IMR-90 (cell line): ENCODE data around the gene MPRIP. TPM values are rescaled to one million over a fixed set of nuclear protein-coding genes. Genes with fewer than 3 reads are reported as not detected.

ENCODE experiments used
- ATAC-seq: fragments of 200-7000 bp; cut with Tn5 transposase; 2 replicates; pipeline ENCODE4 v1.9.1; 2020; ENCODE audit warnings: low read depth, mild to moderate bottlenecking, moderate library complexity
- BruUV-seq: library from RNA; stranded (reverse); fragments of 400-500 nt; replicated peaks from 2 replicates; lab custom pipeline; 2021; lab: Mats Ljungman, UMichigan
- CTCF ChIA-PET: fragments of 300-600 bp; formaldehyde crosslinking; extraction: SDS; loops from one replicate; lab custom pipeline; 2021; ENCODE audit warnings: antibody characterized with exemption; lab: Yijun Ruan, JAX
- POLR2A ChIA-PET: fragments of 300-600 bp; sonication (Branson Sonifier 250); formaldehyde crosslinking; loops from one replicate; lab custom pipeline; 2022; ENCODE audit warnings: antibody characterized with exemption; ENCODE audit not compliant: unreplicated experiment; lab: Charles Lee
- DNase-seq: peaks from one replicate; pipeline ENCODE4 v3.0.0; 2013
- H2AFZ ChIP-seq: replicated peaks from 2 replicates; pipeline ENCODE3; 2013; ENCODE audit warnings: low read length, mild to moderate bottlenecking; ENCODE audit not compliant: poor library complexity
- H2AK5ac ChIP-seq: 2 replicates; pipeline ENCODE4 v1.6.1; 2013; ENCODE audit warnings: low read depth, low read length, inconsistent platforms
- H2AK9ac ChIP-seq: replicated peaks from 2 replicates; pipeline ENCODE3; 2013; ENCODE audit warnings: mild to moderate bottlenecking, low read depth, low read length, moderate library complexity; ENCODE audit not compliant: poor library complexity
- H2BK120ac ChIP-seq: 2 replicates; pipeline ENCODE4 v1.6.1; 2013; ENCODE audit warnings: low read depth, low read length, inconsistent platforms
- H2BK15ac ChIP-seq: 3 replicates; pipeline ENCODE4 v1.6.1; 2013; ENCODE audit warnings: low read depth, low read length, inconsistent platforms
- H2BK20ac ChIP-seq: 2 replicates; pipeline ENCODE4 v1.6.1; 2013; ENCODE audit warnings: low read depth, mild to moderate bottlenecking, inconsistent platforms, low read length, moderate library complexity
- H2BK5ac ChIP-seq: 2 replicates; pipeline ENCODE4 v1.6.1; 2013; ENCODE audit warnings: mild to moderate bottlenecking, low read depth, low read length, inconsistent platforms; ENCODE audit not compliant: poor library complexity, severe bottlenecking
- H3K14ac ChIP-seq: replicated peaks from 2 replicates; pipeline ENCODE4 v1.6.1; 2013; ENCODE audit warnings: low read depth, low read length, inconsistent platforms
- H3K18ac ChIP-seq: 2 replicates; pipeline ENCODE4 v1.6.1; 2013; ENCODE audit warnings: low read depth, low read length, control low read depth
- H3K23ac ChIP-seq: 2 replicates; pipeline ENCODE4 v1.6.1; 2013; ENCODE audit warnings: low read depth, low read length, inconsistent platforms
- H3K27ac ChIP-seq: 2 replicates; pipeline ENCODE4 v1.5.1; 2013; ENCODE audit warnings: mild to moderate bottlenecking, control low read depth, low read length; ENCODE audit not compliant: insufficient read depth
- H3K27me3 ChIP-seq: 2 replicates; pipeline ENCODE4 v1.6.1; 2013; ENCODE audit warnings: low read length; ENCODE audit not compliant: control insufficient read depth, insufficient read depth
- H3K36me3 ChIP-seq: 2 replicates; pipeline ENCODE4 v1.6.1; 2013; ENCODE audit warnings: low read length, mixed read lengths; ENCODE audit not compliant: control insufficient read depth, insufficient read depth
- H3K4ac ChIP-seq: 2 replicates; pipeline ENCODE4 v1.6.1; 2013; ENCODE audit warnings: low read depth, low read length, inconsistent platforms
- H3K4me1 ChIP-seq: 2 replicates; pipeline ENCODE4 v1.6.1; 2013; ENCODE audit warnings: low read length, mixed read lengths; ENCODE audit not compliant: control insufficient read depth, insufficient read depth
- H3K4me2 ChIP-seq: 2 replicates; pipeline ENCODE4 v1.6.1; 2013; ENCODE audit warnings: low read depth, mild to moderate bottlenecking, control low read depth, low read length, moderate library complexity
- H3K4me3 ChIP-seq: 2 replicates; pipeline ENCODE4 v1.5.1; 2013; ENCODE audit warnings: low read depth, mild to moderate bottlenecking, control low read depth, low read length, moderate library complexity; ENCODE audit not compliant: insufficient read depth
- H3K56ac ChIP-seq: 2 replicates; pipeline ENCODE4 v1.6.1; 2013; ENCODE audit warnings: low read length, inconsistent platforms; ENCODE audit not compliant: insufficient read depth; ENCODE audit errors: extremely low read depth
- H3K79me1 ChIP-seq, 2 experiments: 2 replicates each; pipeline ENCODE4 v1.6.1; 2013; ENCODE audit warnings: low read length in 2 of 2, inconsistent platforms in 1 of 2, low read depth in 1 of 2
- H3K9ac ChIP-seq: 2 replicates; pipeline ENCODE4 v1.6.1; 2013; ENCODE audit warnings: low read depth, low read length, control low read depth
- H3K9me1 ChIP-seq: 2 replicates; pipeline ENCODE4 v1.6.1; 2013; ENCODE audit warnings: low read length, inconsistent platforms; ENCODE audit not compliant: insufficient read depth
- H3K9me3 ChIP-seq: 2 replicates; pipeline ENCODE4 v1.6.1; 2013; ENCODE audit warnings: low read length; ENCODE audit not compliant: control insufficient read depth, insufficient read depth
- H4K20me1 ChIP-seq: 2 replicates; pipeline ENCODE4 v1.6.1; 2013; ENCODE audit warnings: low read length, inconsistent platforms; ENCODE audit not compliant: insufficient read depth
- H4K5ac ChIP-seq: 2 replicates; pipeline ENCODE4 v1.6.1; 2013; ENCODE audit warnings: mild to moderate bottlenecking, low read depth, low read length, control low read depth
- H4K8ac ChIP-seq, 2 experiments: 2 replicates each; pipeline ENCODE4 v1.6.1; 2013; ENCODE audit warnings: low read depth in 2 of 2, low read length in 2 of 2, control low read depth in 1 of 2, inconsistent platforms in 1 of 2
- H4K91ac ChIP-seq: 2 replicates; pipeline ENCODE4 v1.6.1; 2013; ENCODE audit warnings: low read depth, low read length, inconsistent platforms; ENCODE audit not compliant: insufficient read depth
- MAFK ChIP-seq: IDR thresholded peaks from 2 replicates; pipeline ENCODE4 v1.6.1; 2012; ENCODE audit warnings: low read depth, low read length, improper control_type of control experiment
- MAZ ChIP-seq: IDR thresholded peaks from 2 replicates; pipeline ENCODE4 v1.6.1; 2012; ENCODE audit warnings: low read depth, mild to moderate bottlenecking, low read length, improper control_type of control experiment, moderate library complexity, borderline replicate concordance
- WGBS, 2 experiments: methylation state at CpG; one replicate each; pipeline versions ENCODE4 v1.1.5 to v1.1.7; 2013; ENCODE audit warnings: missing lambda C conversion rate in 2 of 2; ENCODE audit not compliant: insufficient read length in 1 of 2; ENCODE audit errors: extremely low coverage in 2 of 2; 5-methylcytosine and 5-hydroxymethylcytosine counted together
- dilution Hi-C: fragments of 300-500 bp; cut with HindIII; formaldehyde crosslinking; loops from one replicate; pipeline ENCODE4 v1.14.3; 2018; ENCODE audit warnings: low sequenced_read_pairs; ENCODE audit not compliant: unreplicated experiment
- in situ Hi-C: fragments of 300-500 bp; cut with MboI; formaldehyde crosslinking; loops from 3 replicates; pipeline ENCODE4 v1.14.3; 2019; ENCODE audit warnings: low sequenced_read_pairs, inconsistent platforms, mixed read lengths
- intact Hi-C: fragments of 100-400 bp; cut with micrococcal nuclease; formaldehyde crosslinking; loops from 2 replicates; pipeline ENCODE4 v1.10.0; 2022
- polyA plus RNA-seq, 3 experiments: library from polyadenylated mRNA; depleted of rRNA; stranded (reverse); fragments of >200 nt; gene quantifications; 2 replicates each; pipeline ENCODE4 v1.2.3, GENCODE V29; 2012; ENCODE audit warnings: low replicate concordance in 1 of 3
- total RNA-seq: library from RNA; depleted of rRNA; stranded (reverse); fragments of >200 nt; gene quantifications from 2 replicates; pipeline ENCODE4 v1.2.3, GENCODE V29; 2012

Gene MPRIP
- total and polyA plus RNA-seq, 2 of the 4 experiments (the other 2 are of a cell fraction) = 111 to 149 TPM

- intact Hi-C loops = no loop called here
- Histone ChIP-seq H3K79me1 (peaks cover 6 to 57% of the 10 kb centered on the region in 2 experiments; a peak in 3 of 4 replicates), H3K27me3 (no peaks in the 10 kb centered on the region), H3K4ac (no peak overlapping the region), H2AFZ (no peak overlapping the region), H4K91ac (no peak overlapping the region), H3K56ac (no peak overlapping the region), H4K5ac (no peak overlapping the region), H3K23ac (no peak overlapping the region), H3K9me3 (no peaks in the 10 kb centered on the region), H3K4me1 (no peaks in the 10 kb centered on the region), H3K36me3 (peaks cover 87% of the 10 kb centered on the region), H2AK5ac (no peak overlapping the region), H4K8ac (no peak overlapping the region), H3K14ac (no peak overlapping the region), H2BK120ac (no peak overlapping the region), H3K18ac (no peak overlapping the region), H2AK9ac (peak overlapping the region; percentile 72), H4K20me1 (peaks cover 29% of the 10 kb centered on the region; the same call in 1 of the 2 replicates), H2BK5ac (no peak overlapping the region), H2BK20ac (no peak overlapping the region), H3K9me1 (0 out of 2 replicates have a peak, but pooled peaks cover 6% of the 10 kb centered on the region), H3K4me3 (no peak overlapping the region), H2BK15ac (no peak overlapping the region), H3K27ac (no peak overlapping the region), H3K4me2 (no peak overlapping the region), H3K9ac (no peak overlapping the region)
- in situ Hi-C loops = no loop called here
- dilution Hi-C loops = no loop called here
- DNase-seq = no peak
- CTCF ChIA-PET = no interaction called here
- ATAC-seq = no peak
- 100% methylated on average over 6 of the region's 10 CpGs; no CpG with 5 or more reads in 1 of the 2 experiments for WGBS, 2 experiments
- TF ChIP-seq MAFK (no peak), MAZ (no peak)
- POLR2A ChIA-PET = no interaction called here
- BruUV-seq = no TSS peak
Observed at GRCh38 chr17:17225901-17226300, 183.6 kb downstream of the MPRIP start.
